NCI-H2029 treated with DMSO at 0.1 percent for 48 hours (cell line): ENCODE data around the gene IL31.

Experiments
- DNase-seq: peaks from one replicate; lab custom pipeline; 2025; lab: John Stamatoyannopoulos, UW

The IL31 gene

DNA sequence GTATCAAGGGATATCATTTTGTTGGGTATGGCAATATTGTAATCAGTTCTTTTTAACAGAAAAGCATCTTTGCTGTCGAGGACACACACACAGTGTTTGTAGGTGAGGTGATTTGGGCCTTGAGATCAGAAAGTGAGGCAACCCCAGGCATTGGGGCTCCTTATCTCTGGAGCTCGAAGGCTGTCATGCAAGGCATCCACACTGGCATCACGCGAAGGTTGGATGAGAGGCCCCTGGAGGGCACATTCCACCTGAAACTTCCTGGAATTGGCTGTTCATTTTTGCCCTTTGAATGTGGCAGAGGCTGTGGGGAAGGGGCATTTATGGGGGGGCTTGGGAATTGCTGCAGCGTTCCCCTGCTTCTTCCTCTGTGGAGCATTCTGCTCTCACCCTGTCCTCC lies 45.5 kb downstream of the IL31 start:
- no peak for DNase-seq

DNA sequence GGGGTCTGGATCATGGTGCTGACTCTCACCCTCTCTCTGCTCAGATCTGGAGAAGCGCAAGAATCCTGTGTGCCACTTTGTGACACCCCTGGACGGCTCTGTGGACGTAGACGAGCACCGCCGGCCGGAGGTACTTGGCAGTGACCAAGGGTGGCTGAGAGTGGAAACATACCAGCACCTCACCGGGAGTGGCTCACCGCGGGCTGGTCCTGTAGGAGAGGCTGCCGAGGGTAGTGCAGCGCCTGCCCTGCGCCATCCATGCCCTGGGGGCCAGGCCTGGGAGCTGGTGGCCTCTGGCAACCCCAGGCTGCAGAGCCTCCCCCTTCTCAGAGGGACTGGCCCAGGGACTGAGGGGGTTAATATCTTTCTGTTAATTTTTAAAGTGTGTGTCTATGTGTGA lies 46.2 kb downstream of the IL31 start:
- DNase-seq = no peak

DNA sequence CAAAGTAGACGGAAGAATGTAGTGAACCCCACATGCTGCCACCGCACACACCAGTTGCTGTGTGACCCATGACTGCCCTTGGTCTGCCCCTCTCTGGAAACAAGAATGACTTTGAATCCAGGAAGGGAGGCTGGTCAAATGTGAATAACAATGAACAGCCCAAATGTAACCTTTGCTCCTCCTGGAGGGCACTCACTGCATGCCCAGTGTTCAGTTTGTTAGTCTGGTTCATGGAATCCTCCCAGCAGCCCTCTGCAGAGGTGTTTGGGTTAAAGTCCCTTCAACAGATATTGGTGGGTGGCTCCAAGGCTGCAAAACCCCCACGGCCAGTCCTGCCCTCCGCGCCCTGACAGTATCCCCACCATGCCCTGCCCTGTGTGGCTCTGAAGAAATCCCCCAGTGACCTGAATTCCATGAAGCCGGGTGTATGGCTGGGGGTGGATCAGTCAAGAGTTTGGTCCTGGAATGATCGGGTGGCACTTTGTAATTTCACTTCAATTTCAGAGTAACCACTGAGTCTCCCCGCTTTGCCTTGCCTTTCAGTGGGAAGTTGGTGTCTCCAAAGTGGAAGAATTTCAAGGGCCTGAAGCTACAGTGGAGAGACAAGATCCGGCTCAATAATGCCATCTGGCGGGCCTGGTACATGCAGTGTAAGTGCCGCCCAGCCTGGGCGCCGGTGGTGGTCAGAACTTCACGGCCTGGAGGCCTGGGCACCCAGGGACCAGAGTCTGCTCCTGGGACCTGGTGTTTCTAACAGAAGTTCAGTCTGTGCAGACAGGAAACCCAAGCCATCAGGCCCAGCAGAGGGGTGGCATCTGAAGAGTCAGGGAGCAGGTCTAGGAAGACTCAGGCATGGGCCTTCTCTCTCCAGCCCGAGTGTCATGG lies 47.1 kb downstream of the IL31 start:
- no peak for DNase-seq

DNA sequence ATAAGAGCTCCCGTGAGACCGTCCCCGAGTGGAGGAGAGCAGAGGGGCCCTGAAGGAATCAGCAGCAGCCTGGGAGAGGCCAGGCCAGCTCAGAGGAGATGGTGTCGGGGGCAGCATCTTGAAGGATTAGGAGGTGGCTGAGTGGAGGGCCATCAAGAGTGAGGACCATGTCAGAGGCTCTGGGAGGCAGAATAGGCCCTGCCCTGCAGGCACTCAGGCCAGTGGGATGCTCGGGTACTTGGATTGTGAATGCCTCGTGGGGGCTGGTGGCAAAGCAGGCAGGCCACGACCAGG lies 47.7 kb downstream of the IL31 start:
- DNase-seq = no peak

DNA sequence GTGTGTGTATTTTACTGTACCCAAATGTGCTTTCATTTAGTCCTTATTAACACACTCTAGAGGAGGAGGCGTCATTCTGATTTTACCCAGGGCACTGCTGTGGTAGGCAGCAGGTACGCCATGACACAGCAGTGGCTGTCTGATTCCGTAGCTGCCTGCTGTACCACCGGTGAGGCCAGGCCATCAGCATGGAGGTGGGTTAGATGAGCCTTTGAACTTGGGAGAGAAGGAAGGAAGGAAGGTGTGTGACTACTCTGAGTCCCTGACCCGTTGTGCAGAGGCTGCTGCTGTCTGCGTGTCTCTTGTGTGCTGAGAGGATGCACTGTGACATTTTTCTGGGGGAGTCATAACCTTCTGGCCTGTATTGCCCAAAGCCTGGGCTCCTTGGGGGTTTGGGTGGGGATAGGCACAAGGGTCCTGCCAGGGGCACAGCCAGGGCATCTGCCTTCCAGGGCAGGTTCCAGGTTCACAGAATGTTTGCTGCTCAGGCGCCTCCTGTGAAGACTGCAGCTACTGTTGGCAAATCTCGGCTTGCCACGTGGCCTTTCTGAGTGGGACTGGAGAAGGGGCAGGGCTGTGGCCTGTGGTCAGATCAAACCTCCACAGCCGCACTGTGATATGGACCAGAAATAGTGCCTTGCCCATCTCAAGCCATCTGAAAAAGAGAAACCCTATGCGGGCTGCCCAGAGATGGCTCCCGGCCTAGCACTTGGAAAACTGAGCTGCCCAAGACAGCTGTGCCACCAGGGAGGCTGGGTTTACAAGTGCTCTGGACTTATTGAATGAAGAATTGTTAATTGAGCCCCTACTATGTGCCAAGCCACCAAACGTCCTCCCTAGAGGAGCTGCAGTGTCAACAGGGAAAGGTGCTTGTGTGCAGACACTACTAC lies 48.3 kb downstream of the IL31 start:
- DNase-seq = no peak

DNA sequence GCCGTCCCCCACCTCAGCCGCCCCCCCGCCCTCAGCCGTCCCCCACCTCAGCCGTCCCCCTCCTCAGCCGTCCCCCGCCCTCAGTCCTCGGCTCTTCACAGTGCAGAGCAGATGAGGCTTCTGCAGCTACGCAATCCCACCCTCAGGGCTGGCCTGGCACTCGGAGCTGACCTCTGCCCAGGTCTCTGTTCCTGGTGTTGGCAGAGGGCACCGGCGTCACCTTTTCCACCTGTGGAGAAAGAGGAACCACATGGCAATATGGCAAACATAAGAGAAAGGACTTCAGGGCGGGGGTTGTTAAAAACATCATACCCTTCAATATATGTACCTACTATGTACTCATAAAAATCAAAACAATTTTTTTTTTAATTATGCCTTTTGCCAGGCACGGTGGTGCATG lies 49.7 kb downstream of the IL31 start:
- DNase-seq = no peak

DNA sequence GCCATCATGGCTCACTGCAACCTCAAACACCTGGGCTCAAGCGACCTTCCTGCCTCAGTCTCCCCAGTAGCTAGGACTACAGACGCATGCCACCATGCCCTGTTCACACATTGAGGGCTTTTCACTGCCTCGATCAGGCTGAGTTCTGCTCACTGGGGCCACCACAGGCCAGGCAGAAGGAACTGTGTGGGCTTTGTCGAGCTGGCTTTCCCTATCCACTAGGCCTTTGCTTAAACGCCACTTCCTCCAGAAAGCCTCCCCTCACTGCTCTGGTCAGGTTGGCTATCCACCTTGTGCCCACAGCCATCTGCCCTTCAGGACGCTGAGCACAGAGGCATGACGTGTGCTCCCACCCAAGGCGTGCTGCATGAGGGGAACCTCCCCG lies 50.3 kb downstream of the IL31 start:
- DNase-seq = no peak

DNA sequence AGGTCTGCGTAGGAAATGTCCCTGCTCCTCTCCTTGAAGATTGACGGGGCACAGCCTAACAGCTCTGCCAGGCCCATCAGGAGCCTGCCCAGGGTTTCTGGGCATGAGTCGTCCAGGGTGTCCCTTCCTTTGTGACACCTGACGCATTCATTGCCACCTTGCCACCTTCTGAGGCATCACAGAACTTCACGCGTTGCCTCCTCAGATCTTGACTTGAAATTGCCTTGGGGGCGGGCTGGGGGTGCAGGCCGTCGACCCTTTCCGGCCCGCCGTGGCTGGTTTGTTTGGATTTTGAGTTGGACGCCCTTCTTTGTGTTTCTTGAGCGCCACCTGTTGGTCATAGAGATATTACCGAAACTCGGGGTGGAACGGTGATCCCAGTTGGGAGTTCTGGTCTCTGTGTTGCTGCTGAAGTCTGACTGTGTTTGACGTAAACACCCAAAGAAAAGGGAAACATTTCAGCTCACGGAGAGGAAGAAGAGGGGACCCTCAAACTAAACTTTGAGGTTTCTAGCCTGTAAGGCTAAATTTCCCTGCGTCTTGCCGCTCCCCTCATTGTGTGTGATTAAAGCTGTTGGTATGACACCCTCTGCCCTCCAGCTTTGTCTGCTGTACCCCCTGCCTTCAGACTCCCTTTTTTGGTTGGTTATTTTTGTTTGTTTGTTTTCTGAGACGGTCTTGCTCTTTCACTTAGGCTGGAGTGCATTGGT lies 50.8 kb downstream of the IL31 start:
- DNase-seq = peak; percentile 47
